Measurements from ENCODE around the gene SNX9. TPM values are rescaled to one million over a fixed set of nuclear protein-coding genes. Genes with fewer than 3 reads are reported as not detected.
"Not testable (repeated sequence)": the region's sequence is repeated elsewhere in the genome, so short reads cannot be mapped to it uniquely, and the experiment has no call there.

The SNX9 gene
- total RNA-seq, 1 donor from 2014 or later: 36.2 TPM

- peak in 1 of 2 donors; percentile 43 for DNase-seq (ENCODE audit: low read depth in 2 of 2)
These were observed 62.3 kb downstream of the SNX9 start for GRCh38 chr6:157885211-157885788.

- no peak for DNase-seq (ENCODE audit: low read depth in 2 of 2)
These were observed 62.8 kb downstream of the SNX9 start for GRCh38 chr6:157885876-157886275.

DNA sequence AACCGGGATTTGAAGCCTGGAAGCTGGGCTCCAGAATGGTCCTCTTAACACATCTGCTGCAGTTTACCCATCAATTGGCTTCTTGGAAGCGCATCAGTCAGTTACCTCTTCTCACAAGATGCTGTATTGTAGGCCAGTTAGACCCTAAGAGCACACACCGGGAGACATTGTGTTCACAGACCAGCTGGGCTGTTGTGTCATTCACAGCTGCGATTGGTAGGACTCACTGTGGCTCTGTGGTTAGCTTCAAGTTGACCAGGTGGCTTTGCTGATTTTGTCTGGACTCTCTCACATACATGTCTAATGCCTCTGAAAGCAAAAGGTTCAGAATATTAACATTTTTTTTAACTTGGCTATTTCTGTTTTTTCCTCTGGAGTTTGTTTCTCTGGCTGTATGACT, 64.8 kb downstream of the SNX9 start:
- no peak for DNase-seq (ENCODE audit: low read depth in 2 of 2)

DNA sequence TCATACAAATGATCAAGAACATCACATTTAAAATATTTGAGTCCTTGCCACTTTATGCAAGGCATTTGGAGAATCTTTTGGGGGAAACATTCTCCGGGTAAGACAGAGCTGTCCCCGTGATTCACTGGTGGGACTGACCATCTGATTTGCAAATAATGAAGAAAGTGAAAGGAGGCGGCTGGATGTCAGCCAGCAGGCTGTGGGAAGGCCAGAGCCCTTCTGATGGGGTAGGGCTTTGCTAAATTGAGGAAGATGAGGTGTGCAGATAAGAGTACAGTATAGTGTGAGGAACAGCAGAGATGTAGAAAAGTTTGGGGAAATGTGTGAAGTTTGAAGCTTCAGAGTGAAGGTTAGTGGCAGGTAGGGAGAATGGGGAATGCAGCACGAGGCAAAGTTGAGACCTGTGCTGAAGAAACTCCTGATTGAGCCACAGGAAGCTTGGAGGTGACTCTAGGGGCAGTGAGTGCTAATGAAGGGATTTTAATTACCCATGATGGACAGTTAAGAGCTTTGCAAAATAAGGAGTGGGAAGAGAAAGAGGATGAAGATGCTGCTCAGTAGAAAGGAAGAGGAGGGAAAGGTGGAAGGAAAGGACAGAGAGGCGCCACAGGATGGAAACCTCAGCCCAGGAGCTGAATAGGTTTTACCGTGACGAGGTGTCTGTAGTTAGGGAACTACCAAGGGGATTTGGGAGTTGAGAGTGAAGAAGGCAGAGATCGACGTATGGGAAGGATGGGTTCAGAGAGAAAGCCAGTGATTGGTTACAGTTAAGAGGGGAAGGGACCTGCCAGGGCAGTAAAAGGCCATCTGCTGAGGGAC, 68.7 kb downstream of the SNX9 start:
- DNase-seq (ENCODE audit: low read depth in 2 of 2): no peak

DNA sequence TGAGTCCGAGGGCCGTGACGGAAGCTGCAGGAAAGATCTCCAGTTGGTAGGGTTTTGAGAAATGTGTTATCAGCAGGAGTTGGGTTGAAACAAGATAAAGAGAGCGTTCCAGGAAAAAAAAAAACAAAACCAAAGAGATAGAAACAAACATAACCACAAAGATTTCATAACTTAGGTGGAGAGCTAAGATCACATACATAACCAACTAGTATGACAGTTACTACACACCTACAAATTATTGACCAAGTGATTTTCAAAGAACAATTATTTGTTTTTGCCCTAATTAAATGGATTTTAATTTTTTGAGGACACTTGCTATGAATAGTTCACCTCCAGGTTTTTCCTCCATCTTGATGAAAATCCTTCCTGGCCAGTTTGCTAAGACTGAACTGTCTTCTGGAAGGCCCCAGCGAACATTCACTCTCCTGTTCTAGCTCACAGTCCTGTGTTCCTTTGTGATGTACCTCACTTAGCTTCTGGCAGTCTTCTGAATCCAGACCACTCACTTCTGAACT, 69.4 kb downstream of the SNX9 start:
- DNase-seq (ENCODE audit: low read depth in 2 of 2): no peak

- no peak for DNase-seq (ENCODE audit: low read depth in 2 of 2)
These were observed 70.2 kb downstream of the SNX9 start for GRCh38 chr6:157893238-157893637.

DNA sequence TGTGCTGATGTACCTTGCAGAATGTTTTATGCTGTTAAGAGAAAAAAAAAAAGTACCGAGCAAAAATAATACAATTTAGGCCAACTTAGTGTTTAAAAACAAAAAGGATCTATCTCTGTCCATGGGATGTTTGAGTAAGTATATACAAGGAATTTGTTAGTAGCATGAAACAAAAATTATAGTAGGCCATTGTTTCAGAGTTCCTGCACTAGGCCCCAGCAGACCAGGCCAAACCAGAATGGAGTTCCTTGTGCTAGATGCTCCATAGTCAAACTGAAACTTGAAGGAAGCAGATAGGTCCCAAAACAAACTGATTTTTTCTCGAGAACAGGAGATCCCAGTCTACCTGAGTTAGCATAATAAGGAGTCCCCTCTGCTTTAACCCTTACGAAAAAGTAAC, 72.5 kb downstream of the SNX9 start:
- DNase-seq (ENCODE audit: low read depth in 2 of 2): no peak

GRCh38 chr6:157896932-157897331, 73.9 kb downstream of the SNX9 start:
- DNase-seq (ENCODE audit: low read depth in 2 of 2): no peak

- peak in 1 of 2 donors; percentile 24 for DNase-seq (ENCODE audit: low read depth in 2 of 2)
These were observed 75.1 kb downstream of the SNX9 start for GRCh38 chr6:157898169-157898568.

DNA sequence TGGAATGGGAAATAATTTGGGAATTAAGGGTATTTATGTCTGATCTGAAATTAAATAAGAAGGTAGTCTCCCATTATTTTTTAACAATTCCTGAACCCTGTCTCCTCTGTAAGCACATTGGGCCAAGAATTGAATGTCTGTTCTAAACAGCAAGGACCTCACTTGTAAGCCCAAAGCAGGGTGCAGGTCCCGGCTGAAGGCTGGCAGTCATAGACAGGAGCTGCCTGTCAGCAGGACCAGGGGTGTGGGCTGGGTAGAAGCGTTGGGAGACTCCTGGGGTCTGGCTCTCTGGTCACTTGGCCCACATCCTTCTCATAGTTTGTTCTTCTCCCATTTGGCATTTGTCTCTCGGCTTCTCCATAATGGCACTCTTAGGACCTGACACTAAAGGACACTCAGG, 75.6 kb downstream of the SNX9 start:
- no peak for DNase-seq (ENCODE audit: low read depth in 2 of 2)

- not testable (repeated sequence) for DNase-seq (ENCODE audit: low read depth in 2 of 2)
These were observed 77.2 kb downstream of the SNX9 start for GRCh38 chr6:157900262-157900661.

GRCh38 chr6:157900751-157901150, 77.7 kb downstream of the SNX9 start:
- DNase-seq (ENCODE audit: low read depth in 2 of 2): not testable (repeated sequence)

- no peak for DNase-seq (ENCODE audit: low read depth in 2 of 2)
These were observed 82.0 kb downstream of the SNX9 start for GRCh38 chr6:157904999-157905398.

GRCh38 chr6:157905590-157906342, 82.7 kb downstream of the SNX9 start:
- DNase-seq (ENCODE audit: low read depth in 2 of 2): no peak

GRCh38 chr6:157906537-157907061, 83.6 kb downstream of the SNX9 start:
- peak in 1 of 2 donors; percentile 66 for DNase-seq (ENCODE audit: low read depth in 2 of 2)

- no peak for DNase-seq (ENCODE audit: low read depth in 2 of 2)
These were observed 84.6 kb downstream of the SNX9 start for GRCh38 chr6:157907651-157908050.

DNA sequence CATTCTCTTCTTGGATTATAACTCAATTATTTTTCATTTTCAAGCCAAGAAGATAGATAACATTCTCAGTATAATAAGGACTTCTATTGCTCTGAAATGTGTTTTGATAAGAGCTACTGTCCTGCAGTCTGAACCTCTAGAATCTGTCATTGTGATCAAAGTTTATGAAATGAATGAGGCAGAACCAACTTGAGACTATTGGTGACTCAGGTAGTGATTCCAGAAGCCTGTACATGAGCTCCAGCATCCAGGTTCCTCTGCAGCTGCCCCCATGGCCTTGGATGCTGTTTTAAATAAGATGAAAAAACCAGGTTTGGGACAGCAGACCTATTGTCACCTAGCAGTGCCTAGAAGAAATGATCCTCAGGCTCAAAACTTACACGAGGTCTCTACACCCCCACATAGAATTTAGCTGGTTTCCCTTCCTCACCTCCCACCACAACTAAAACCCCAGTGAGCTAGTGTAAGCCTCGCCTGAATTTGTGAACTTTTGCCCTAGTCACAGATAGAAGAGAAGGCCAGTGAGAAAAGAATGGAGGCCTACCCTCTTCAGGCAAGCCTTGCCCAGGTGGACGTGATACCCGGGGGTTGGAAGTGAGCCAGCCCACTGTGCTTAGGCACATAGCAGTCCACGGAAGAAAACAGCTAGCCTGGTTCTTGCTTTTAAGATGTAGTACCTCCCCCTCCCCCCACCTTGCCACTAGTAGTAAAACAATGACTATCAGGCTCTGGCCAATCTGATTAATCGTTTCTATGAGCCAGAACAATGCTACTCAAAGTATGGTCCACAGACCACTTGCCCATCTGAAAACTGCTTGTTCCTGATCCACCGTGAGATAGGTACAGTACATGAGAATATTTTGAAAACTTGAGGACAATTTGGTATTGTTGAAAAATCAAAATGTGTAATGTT, 85.6 kb downstream of the SNX9 start:
- DNase-seq (ENCODE audit: low read depth in 2 of 2): no peak

DNA sequence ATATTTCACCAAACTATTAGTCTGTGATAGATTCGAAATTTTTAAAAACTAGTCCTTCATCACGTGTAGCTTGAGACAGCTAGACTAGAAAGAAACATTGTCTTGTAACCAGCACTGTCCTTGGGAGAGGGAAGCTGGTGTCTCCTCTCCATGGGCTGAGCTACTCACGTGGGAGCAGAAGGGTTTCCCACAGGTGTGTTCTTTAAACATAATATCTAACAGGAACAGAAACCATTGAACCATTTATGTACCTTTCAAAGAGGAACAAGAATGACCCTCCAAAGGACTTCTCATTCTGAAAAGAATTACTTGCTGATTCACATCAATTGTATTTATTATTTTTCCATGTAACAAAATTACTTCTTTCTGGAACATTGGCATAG, 86.2 kb downstream of the SNX9 start:
- no peak for DNase-seq (ENCODE audit: low read depth in 2 of 2)

- DNase-seq (ENCODE audit: low read depth in 2 of 2): no peak
These were observed 88.2 kb downstream of the SNX9 start for GRCh38 chr6:157911278-157911677.

DNA sequence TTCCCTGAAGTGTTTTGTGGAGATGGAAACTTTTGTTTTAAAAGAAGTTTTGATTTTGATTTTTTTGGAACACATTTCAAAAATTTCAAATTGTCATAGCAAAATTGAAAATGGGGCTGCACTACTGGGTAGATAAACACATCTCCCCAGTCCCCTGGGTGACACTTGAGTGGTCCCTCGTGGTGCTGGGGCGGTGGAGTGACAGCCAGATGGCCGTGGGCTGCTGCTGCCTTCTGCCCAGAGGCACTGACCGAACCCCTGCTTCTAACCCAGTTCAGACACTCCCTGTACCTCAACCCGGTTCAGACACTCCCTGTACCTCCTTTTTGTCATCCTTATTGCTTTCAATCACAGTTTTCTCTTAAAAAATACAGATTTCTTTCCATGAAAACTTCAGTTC, 88.7 kb downstream of the SNX9 start:
- no peak for DNase-seq (ENCODE audit: low read depth in 2 of 2)

DNA sequence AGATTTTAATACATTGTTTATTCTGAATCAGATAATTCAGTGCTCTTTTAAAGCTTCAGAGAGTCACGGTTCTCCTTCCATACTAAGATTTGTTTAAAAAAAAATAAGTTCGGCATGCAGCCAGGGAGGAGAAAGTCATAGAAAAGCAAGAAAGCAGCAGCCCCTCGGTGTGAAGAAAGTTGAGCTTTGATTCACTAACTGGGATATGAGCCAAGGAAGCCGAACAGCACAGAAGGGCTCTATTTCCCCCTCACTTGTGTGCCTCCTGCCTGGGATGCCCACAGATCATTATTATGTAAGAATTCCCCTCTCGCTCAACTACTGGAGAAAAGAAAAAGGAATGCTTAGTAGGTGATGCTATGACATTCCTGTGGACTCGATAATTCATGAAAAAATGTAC, 89.3 kb downstream of the SNX9 start:
- peak in 1 of 2 donors; percentile 8 for DNase-seq (ENCODE audit: low read depth in 2 of 2)

Measured in dermis microvascular lymphatic vessel endothelial cell (primary cell).